Activated CD8-positive, alpha-beta T cell treated with anti-CD3 and anti-CD28 coated beads for 36 hours (primary cell): Measurements from ENCODE around the gene ZFP36L1. TPM values are rescaled to one million over a fixed set of nuclear protein-coding genes. Genes with fewer than 3 reads are reported as not detected.

Experiments
- ATAC-seq: fragments of 200-7000 bp; cut with Tn5 transposase; one replicate; pipeline ENCODE4 v1.10.0; 2021; ENCODE audit warnings: mild to moderate bottlenecking, moderate library complexity
- CTCF ChIA-PET: fragments of 350-600 bp; sonication (Branson Sonifier 250); formaldehyde crosslinking; loops from one replicate; lab custom pipeline; 2021; ENCODE audit warnings: antibody characterized with exemption; lab: Charles Lee
- POLR2A ChIA-PET: fragments of 350-600 bp; sonication (Branson Sonifier 250); formaldehyde crosslinking; loops from one replicate; lab custom pipeline; 2021; ENCODE audit warnings: antibody characterized with exemption; lab: Charles Lee
- DNase-seq: peaks from one replicate; pipeline ENCODE4 v3.0.0-alpha.2; 2020
- H3K27ac Mint-ChIP-seq: one replicate; pipeline ENCODE4 v1.8.0; 2021; ENCODE audit warnings: mild to moderate bottlenecking, mixed read lengths
- H3K27me3 Mint-ChIP-seq: one replicate; pipeline ENCODE4 v1.8.0; 2021; ENCODE audit warnings: mixed read lengths
- H3K36me3 Mint-ChIP-seq: one replicate; pipeline ENCODE4 v1.8.0; 2021; ENCODE audit warnings: low read depth, mixed read lengths
- H3K4me1 Mint-ChIP-seq: one replicate; pipeline ENCODE4 v1.8.0; 2021; ENCODE audit warnings: low read depth, mixed read lengths
- H3K4me3 Mint-ChIP-seq: one replicate; pipeline ENCODE4 v1.8.0; 2021; ENCODE audit warnings: mild to moderate bottlenecking, moderate library complexity, mixed read lengths
- H3K9me3 Mint-ChIP-seq: one replicate; pipeline ENCODE4 v1.8.0; 2021; ENCODE audit warnings: mixed read lengths
- CTCF ChIP-seq: fragments of 200-600 bp; IDR thresholded peaks from one replicate; pipeline ENCODE4 v1.8.0; 2022; ENCODE audit warnings: antibody characterized with exemption, mild to moderate bottlenecking
- intact Hi-C: fragments of 100-400 bp; cut with micrococcal nuclease; formaldehyde crosslinking; loops from one replicate; pipeline ENCODE4 v1.10.0; 2022
- total RNA-seq, 2 experiments: library from RNA; stranded (reverse); gene quantifications; one replicate each; pipeline ENCODE4 v1.2.3, GENCODE V29; 2021

The ZFP36L1 gene
- total RNA-seq, 2 experiments from 2014 or later, result 57.4 to 60.6 TPM

- intact Hi-C loops, result no loop called here
- ChIA-PET CTCF (interaction anchor here (3.3 to 10.5 kb wide), 3 partner anchors 22 to 42 kb away, joined by 10 to 268 read pairs (median 68); partner anchors contain the start of gene ZFP36L1), POLR2A (interaction anchor here (1.2 to 10.5 kb wide), 2 partner anchors 32 to 42 kb away, joined by 3 to 207 read pairs; partner anchors contain the start of gene ZFP36L1)
- H3K27ac Mint-ChIP-seq, result peak overlapping the region; percentile 75
- H3K27me3 Mint-ChIP-seq, result no peaks in the 10 kb centered on the region
- H3K4me1 Mint-ChIP-seq, result peaks cover 52% of the 10 kb centered on the region
- H3K36me3 Mint-ChIP-seq, result no peaks in the 10 kb centered on the region
- H3K4me3 Mint-ChIP-seq, result no peak overlapping the region
- no peaks in the 10 kb centered on the region for H3K9me3 Mint-ChIP-seq
- TF ChIP-seq CTCF, result no peak
- DNase-seq (no peak), ATAC-seq (no peak)
These were observed 28.3 kb upstream of the ZFP36L1 start for GRCh38 chr14:68820999-68821683.

DNA sequence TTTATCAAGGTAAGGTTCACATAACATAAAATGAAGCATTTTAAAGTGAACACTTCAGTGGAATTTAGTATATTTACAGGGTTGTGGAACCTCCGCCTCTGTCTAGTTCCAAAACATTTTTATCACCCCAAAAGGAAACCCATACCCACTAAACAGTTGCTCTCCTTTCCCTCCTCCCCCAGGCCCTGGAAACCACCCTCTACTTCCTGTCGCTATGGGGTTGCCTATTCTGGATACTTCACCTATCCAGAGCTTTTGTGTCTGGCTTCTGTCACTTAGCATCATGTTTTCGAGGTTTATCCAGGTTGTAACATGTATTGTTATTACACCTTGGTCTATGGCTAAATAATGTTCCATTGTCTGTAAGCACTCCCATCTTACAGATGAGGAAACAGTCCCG, 27.7 kb upstream of the ZFP36L1 start:
- no peak for ATAC-seq
- no peaks in the 10 kb centered on the region for H3K27me3 Mint-ChIP-seq

DNA sequence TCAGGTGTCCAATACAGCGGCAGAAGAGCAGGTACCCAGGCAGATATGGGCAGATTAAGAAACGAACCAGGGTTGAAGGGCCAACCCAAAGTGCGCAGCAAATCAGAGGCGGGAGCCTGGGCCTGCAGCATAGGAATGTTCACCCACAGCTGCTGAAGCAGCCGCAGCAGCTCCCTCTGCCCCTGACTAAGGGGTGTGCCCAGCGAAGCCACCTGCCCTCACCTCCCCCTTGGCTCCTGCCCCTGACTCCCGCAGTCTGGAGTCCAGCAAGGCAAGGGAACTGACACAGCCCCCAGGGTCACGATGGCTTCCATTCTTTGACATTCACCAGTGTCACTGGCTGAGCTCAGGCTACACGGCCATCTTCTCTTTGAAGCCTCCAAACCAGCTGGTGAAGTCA, 27.3 kb upstream of the ZFP36L1 start:
- ATAC-seq (no peak), DNase-seq (peak; percentile 28)
- no peak for TF ChIP-seq CTCF
- H3K9me3 Mint-ChIP-seq, result no peaks in the 10 kb centered on the region
- H3K27ac Mint-ChIP-seq, result peak overlapping the region; percentile 75
- ChIA-PET POLR2A (interaction anchor here (1.6 to 10.5 kb wide), 2 partner anchors 18 to 31 kb away, joined by 5 to 207 read pairs; partner anchors contain the start of gene ZFP36L1), CTCF (interaction anchor here (1.2 to 10.5 kb wide), 7 partner anchors 9 to 571 kb away, joined by 3 to 268 read pairs (median 8); partner anchors contain the start of gene ZFP36L1)
- peak overlapping the region; percentile 6 for H3K4me3 Mint-ChIP-seq
- intact Hi-C loops, result no loop called here
- H3K4me1 Mint-ChIP-seq, result peaks cover 57% of the 10 kb centered on the region
- H3K27me3 Mint-ChIP-seq, result no peaks in the 10 kb centered on the region
- H3K36me3 Mint-ChIP-seq, result no peaks in the 10 kb centered on the region

More for the DNA sequence above, 27.7 kb upstream of the ZFP36L1 start:
- H3K9me3 Mint-ChIP-seq, result no peaks in the 10 kb centered on the region
- H3K27ac Mint-ChIP-seq, result peak overlapping the region; percentile 75
- H3K36me3 Mint-ChIP-seq, result no peaks in the 10 kb centered on the region
- intact Hi-C loops, result no loop called here
- peaks cover 53% of the 10 kb centered on the region for H3K4me1 Mint-ChIP-seq
- DNase-seq, result peak; percentile 63
- TF ChIP-seq CTCF, result no peak
- peak overlapping the region; percentile 6 for H3K4me3 Mint-ChIP-seq
- CTCF ChIA-PET, result interaction anchor here (2.0 to 10.5 kb wide), 4 partner anchors 23 to 534 kb away, joined by 4 to 268 read pairs (median 39); partner anchors contain the start of gene ZFP36L1
- POLR2A ChIA-PET, result interaction anchor here (1.2 to 10.5 kb wide), 2 partner anchors 31 to 41 kb away, joined by 3 to 207 read pairs; partner anchors contain the start of gene ZFP36L1

GRCh38 chr14:68819260-68819691, 26.4 kb upstream of the ZFP36L1 start:
- no peak for TF ChIP-seq CTCF
- Mint-ChIP-seq H3K4me1 (peaks cover 63% of the 10 kb centered on the region), H3K36me3 (no peaks in the 10 kb centered on the region), H3K27me3 (no peaks in the 10 kb centered on the region), H3K4me3 (no peak overlapping the region), H3K27ac (peak overlapping the region; percentile 75), H3K9me3 (no peaks in the 10 kb centered on the region)
- ATAC-seq, result peak; percentile 44
- DNase-seq, result peak; percentile 78
- ChIA-PET POLR2A (interaction anchor here (1.3 to 10.5 kb wide), 5 partner anchors 12 to 30 kb away, joined by 4 to 207 read pairs (median 5); partner anchors contain the start of gene ZFP36L1), CTCF (interaction anchor here (0.7 to 10.5 kb wide), 9 partner anchors 10 to 570 kb away, joined by 3 to 268 read pairs (median 4); partner anchors contain the start of gene ZFP36L1)
- intact Hi-C loops, result loop anchor here (5.0 to 10.0 kb wide), 3 partner anchors 37 to 884 kb away; no protein-coding TSS in a partner anchor
